HG03457 (cell line): ENCODE measurements around the gene ADGRV1.
"Not testable (repeated sequence)": the region's sequence is repeated elsewhere in the genome, so short reads cannot be mapped to it uniquely, and the experiment has no call there.

Experiments used
- ATAC-seq: cut with Tn5 transposase; IDR thresholded peaks from one replicate; pipeline ENCODE4 v1.9.1; 2021; ENCODE audit warnings: moderate number of reproducible peaks; ENCODE audit not compliant: unreplicated experiment

ADGRV1 gene

GRCh38 chr5:90933298-90933697, 374.7 kb downstream of the ADGRV1 start:
- ATAC-seq = no peak

- no peak for ATAC-seq
These were observed 375.6 kb downstream of the ADGRV1 start for GRCh38 chr5:90934091-90934719.

- no peak for ATAC-seq
These were observed 376.1 kb downstream of the ADGRV1 start for GRCh38 chr5:90934738-90935137.

GRCh38 chr5:90939211-90939610, 380.6 kb downstream of the ADGRV1 start:
- ATAC-seq = no peak

GRCh38 chr5:90940227-90940995, 381.8 kb downstream of the ADGRV1 start:
- peak; percentile 97 for ATAC-seq

- ATAC-seq = no peak
These were observed 382.6 kb downstream of the ADGRV1 start for GRCh38 chr5:90941002-90941720.

- ATAC-seq = no peak
These were observed 385.5 kb downstream of the ADGRV1 start for GRCh38 chr5:90944116-90944515.

- no peak for ATAC-seq
These were observed 389.1 kb downstream of the ADGRV1 start for GRCh38 chr5:90947667-90948066.

GRCh38 chr5:90948969-90949368, 390.4 kb downstream of the ADGRV1 start:
- ATAC-seq = no peak

GRCh38 chr5:90949469-90950358, 391.1 kb downstream of the ADGRV1 start:
- peak; percentile 71 for ATAC-seq

GRCh38 chr5:90955001-90955635, 396.5 kb downstream of the ADGRV1 start:
- no peak for ATAC-seq

- ATAC-seq = no peak
These were observed 398.0 kb downstream of the ADGRV1 start for GRCh38 chr5:90956511-90957097.

GRCh38 chr5:90957906-90958305, 399.3 kb downstream of the ADGRV1 start:
- no peak for ATAC-seq

GRCh38 chr5:90959262-90959661, 400.7 kb downstream of the ADGRV1 start:
- ATAC-seq = no peak

- ATAC-seq = no peak
These were observed 403.9 kb downstream of the ADGRV1 start for GRCh38 chr5:90962481-90962880.

GRCh38 chr5:90965110-90965685, 406.6 kb downstream of the ADGRV1 start:
- no peak for ATAC-seq

- no peak for ATAC-seq
These were observed 408.8 kb downstream of the ADGRV1 start for GRCh38 chr5:90967443-90967842.

- no peak for ATAC-seq
These were observed 409.3 kb downstream of the ADGRV1 start for GRCh38 chr5:90967851-90968250.

GRCh38 chr5:90968319-90968718, 409.7 kb downstream of the ADGRV1 start:
- ATAC-seq = no peak

GRCh38 chr5:90969945-90970344, 411.3 kb downstream of the ADGRV1 start:
- not testable (repeated sequence) for ATAC-seq
